OCI-LY1 (cell line): ENCODE results near the gene COL23A1.

Experiments
- H2AFZ ChIP-seq: fragments of 200-600 bp; sonication (generic), shearing (Covaris generic); 2 replicates; pipeline ENCODE4 v1.6.0; 2014; ENCODE audit warnings: antibody characterized with exemption, mild to moderate bottlenecking, low read length
- H3F3A ChIP-seq: fragments of 200-600 bp; sonication (generic), shearing (Covaris generic); 2 replicates; pipeline ENCODE4 v1.6.0; 2014; ENCODE audit warnings: mild to moderate bottlenecking, antibody characterized with exemption, low read length, moderate library complexity; ENCODE audit not compliant: insufficient read depth
- H3K27ac ChIP-seq: fragments of 200-600 bp; sonication (generic); 2 replicates; pipeline ENCODE4 v1.5.1; 2014; ENCODE audit warnings: low read length, mixed run types, mild to moderate bottlenecking, low read depth; ENCODE audit not compliant: poor library complexity, severe bottlenecking
- H3K27me3 ChIP-seq: fragments of 200-600 bp; sonication (generic); 2 replicates; pipeline ENCODE4 v1.6.0; 2014; ENCODE audit warnings: antibody characterized with exemption, mild to moderate bottlenecking, low read length, moderate library complexity; ENCODE audit not compliant: insufficient read depth
- H3K36me3 ChIP-seq: fragments of 200-600 bp; sonication (generic); 2 replicates; pipeline ENCODE4 v1.6.1; 2014; ENCODE audit warnings: mild to moderate bottlenecking, antibody characterized with exemption, low read length, moderate library complexity, mixed read lengths; ENCODE audit not compliant: insufficient read depth
- H3K4me1 ChIP-seq: fragments of 200-600 bp; sonication (generic); 2 replicates; pipeline ENCODE4 v1.5.1; 2014; ENCODE audit warnings: mild to moderate bottlenecking, low read length, moderate library complexity; ENCODE audit not compliant: insufficient read depth, severe bottlenecking
- H3K4me2 ChIP-seq: fragments of 200-600 bp; sonication (generic), shearing (Covaris generic); 2 replicates; pipeline ENCODE4 v1.6.1; 2014; ENCODE audit warnings: low read length
- H3K4me3 ChIP-seq: fragments of 200-600 bp; sonication (generic); 2 replicates; pipeline ENCODE4 v1.5.1; 2014; ENCODE audit warnings: low read length, low read depth, mild to moderate bottlenecking, mixed read lengths; ENCODE audit not compliant: poor library complexity, severe bottlenecking
- H3K79me2 ChIP-seq: fragments of 200-600 bp; shearing (Covaris generic); 2 replicates; pipeline ENCODE4 v1.6.1; 2016; ENCODE audit warnings: mixed run types, low read length, mixed read lengths; ENCODE audit not compliant: insufficient read depth
- H3K9ac ChIP-seq: fragments of 200-600 bp; sonication (generic), shearing (Covaris generic); 2 replicates; pipeline ENCODE4 v1.6.1; 2014; ENCODE audit warnings: mild to moderate bottlenecking, low read length, mixed read lengths
- H3K9me2 ChIP-seq: fragments of 200-600 bp; sonication (generic), shearing (Covaris generic); 2 replicates; pipeline ENCODE4 v1.6.1; 2014; ENCODE audit warnings: low read depth, mild to moderate bottlenecking, low read length, mixed read lengths
- H3K9me3 ChIP-seq: fragments of 200-600 bp; shearing (Covaris generic); 2 replicates; pipeline ENCODE4 v1.6.1; 2014; ENCODE audit warnings: low read length, mixed read lengths
- H4K20me1 ChIP-seq: fragments of 200-600 bp; sonication (generic), shearing (Covaris generic); 2 replicates; pipeline ENCODE4 v1.6.0; 2016; ENCODE audit warnings: mild to moderate bottlenecking, low read length; ENCODE audit not compliant: insufficient read depth
- CTCF ChIP-seq: fragments of 200-600 bp; sonication (generic), shearing (Covaris generic); IDR thresholded peaks from 2 replicates; pipeline ENCODE4 v1.5.1; 2017; ENCODE audit warnings: mild to moderate bottlenecking, antibody characterized with exemption, low read length, moderate library complexity, mixed read lengths
- EZH2 ChIP-seq: fragments of 200-600 bp; sonication (generic), shearing (Covaris generic); IDR thresholded peaks from 2 replicates; pipeline ENCODE4 v1.8.0; 2017; ENCODE audit warnings: borderline replicate concordance, mixed run types, mild to moderate bottlenecking, antibody characterized with exemption, low read length, moderate library complexity, mixed read lengths

Gene COL23A1

GRCh38 chr5:178343306-178343705, 246.9 kb downstream of the COL23A1 start:
- no peak overlapping the region for H3K9ac ChIP-seq
- no peaks in the 10 kb centered on the region for H3K9me2 ChIP-seq
- H3K27ac ChIP-seq: no peak overlapping the region

GRCh38 chr5:178341851-178342140, 248.4 kb downstream of the COL23A1 start:
- H3K27ac ChIP-seq: no peak overlapping the region
- no peak overlapping the region for H3K4me2 ChIP-seq
- H3K9ac ChIP-seq: no peak overlapping the region
- H2AFZ ChIP-seq: no peak overlapping the region
- no peak for TF ChIP-seq EZH2
- TF ChIP-seq CTCF: no peak
- no peaks in the 10 kb centered on the region for H4K20me1 ChIP-seq
- H3K9me2 ChIP-seq: no peaks in the 10 kb centered on the region
- no peaks in the 10 kb centered on the region for H3K36me3 ChIP-seq
- no peaks in the 10 kb centered on the region for H3K79me2 ChIP-seq
- no peaks in the 10 kb centered on the region for H3F3A ChIP-seq
- H3K4me3 ChIP-seq: no peak overlapping the region
- H3K4me1 ChIP-seq: no peaks in the 10 kb centered on the region
- peaks cover 9% of the 10 kb centered on the region; the same call in 1 of the 2 replicates for H3K27me3 ChIP-seq
- H3K9me3 ChIP-seq: no peaks in the 10 kb centered on the region

More at GRCh38 chr5:178343306-178343705, 246.9 kb downstream of the COL23A1 start:
- Histone ChIP-seq H3K4me2 (no peak overlapping the region), H3K79me2 (no peaks in the 10 kb centered on the region), H4K20me1 (no peaks in the 10 kb centered on the region), H2AFZ (no peak overlapping the region), H3K36me3 (no peaks in the 10 kb centered on the region), H3F3A (no peaks in the 10 kb centered on the region), H3K4me1 (no peaks in the 10 kb centered on the region), H3K27me3 (peaks cover 9% of the 10 kb centered on the region), H3K4me3 (no peak overlapping the region), H3K9me3 (no peaks in the 10 kb centered on the region)
- TF ChIP-seq CTCF (no peak), EZH2 (no peak)

GRCh38 chr5:178341091-178341850, 248.9 kb downstream of the COL23A1 start:
- Histone ChIP-seq H2AFZ (no peak overlapping the region), H3K4me1 (no peaks in the 10 kb centered on the region), H3K4me3 (no peak overlapping the region), H3K36me3 (no peaks in the 10 kb centered on the region), H3K79me2 (no peaks in the 10 kb centered on the region), H3K9me2 (no peaks in the 10 kb centered on the region), H4K20me1 (no peaks in the 10 kb centered on the region), H3K4me2 (no peak overlapping the region), H3F3A (no peaks in the 10 kb centered on the region), H3K9ac (no peak overlapping the region), H3K9me3 (no peaks in the 10 kb centered on the region), H3K27ac (no peak overlapping the region), H3K27me3 (peaks cover 5% of the 10 kb centered on the region; the same call in 1 of the 2 replicates)
- TF ChIP-seq CTCF: no peak
- no peak for TF ChIP-seq EZH2
